Stimulated activated CD4-positive, alpha-beta T cell treated with anti-CD3 and anti-CD28 coated beads, Interleukin-15, amount 100 ng/mL, for 48 hours (primary cell): ENCODE results near the gene MAP4.
"Not testable (repeated sequence)": the region's sequence is repeated elsewhere in the genome, so short reads cannot be mapped to it uniquely, and the experiment has no call there.

Experiments
- DNase-seq, 2 donors: peaks; one replicate each; pipeline ENCODE4 v3.0.0-alpha.2; 2020; ENCODE audit warnings: low read depth in 2 of 2

The MAP4 gene

DNA sequence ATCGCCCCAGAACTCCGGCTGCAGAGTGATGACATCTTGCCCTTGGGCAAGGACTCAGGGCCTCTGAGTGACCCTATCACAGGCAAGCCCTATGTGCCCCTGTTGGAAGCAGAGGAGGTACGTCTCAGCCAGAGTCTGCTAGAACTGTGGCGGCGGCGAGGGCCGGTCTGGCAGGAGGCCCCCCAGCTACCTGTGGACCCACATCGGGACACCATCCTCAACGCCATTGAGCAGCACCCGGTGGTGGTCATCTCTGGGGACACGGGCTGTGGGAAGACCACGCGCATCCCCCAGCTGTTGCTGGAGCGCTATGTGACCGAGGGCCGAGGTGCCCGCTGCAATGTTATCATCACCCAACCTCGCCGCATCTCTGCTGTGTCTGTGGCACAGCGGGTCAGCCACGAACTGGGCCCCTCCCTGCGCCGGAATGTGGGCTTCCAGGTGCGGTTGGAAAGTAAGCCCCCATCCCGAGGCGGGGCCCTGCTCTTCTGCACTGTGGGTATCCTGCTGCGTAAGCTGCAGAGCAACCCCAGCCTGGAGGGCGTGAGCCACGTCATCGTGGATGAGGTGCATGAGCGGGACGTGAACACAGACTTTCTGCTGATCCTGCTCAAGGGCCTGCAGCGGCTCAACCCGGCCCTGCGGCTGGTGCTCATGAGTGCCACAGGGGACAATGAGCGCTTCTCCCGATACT is 169.9 kb downstream of the MAP4 start:
- DNase-seq = no peak

DNA sequence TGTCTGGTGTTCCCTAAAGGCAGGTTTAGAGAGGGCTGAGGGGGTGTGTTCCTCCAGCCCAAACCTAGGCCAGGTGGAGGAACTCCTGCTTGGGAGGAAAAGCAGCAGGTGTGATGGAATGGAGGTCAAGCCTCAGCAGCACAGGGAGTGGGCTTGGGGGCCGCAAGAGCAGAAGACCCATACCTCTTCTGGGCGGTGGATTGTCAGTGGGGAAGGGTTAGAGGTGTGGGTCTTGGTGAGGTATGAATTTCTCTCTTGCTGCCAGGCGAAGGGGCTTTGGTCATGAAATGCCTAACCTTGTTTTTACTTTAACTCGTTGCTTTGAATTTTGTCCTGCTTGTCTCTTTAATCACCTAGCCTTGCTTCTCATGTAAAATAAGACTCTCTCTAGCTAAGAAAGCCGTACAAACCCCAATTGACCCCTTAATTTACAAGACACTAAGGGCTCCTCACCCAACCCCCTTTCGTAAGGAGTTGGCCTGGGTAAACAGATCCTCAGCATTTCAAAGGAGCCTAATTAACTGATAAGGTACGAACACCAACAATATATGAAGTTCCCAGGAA is 174.3 kb downstream of the MAP4 start:
- no peak for DNase-seq

DNA sequence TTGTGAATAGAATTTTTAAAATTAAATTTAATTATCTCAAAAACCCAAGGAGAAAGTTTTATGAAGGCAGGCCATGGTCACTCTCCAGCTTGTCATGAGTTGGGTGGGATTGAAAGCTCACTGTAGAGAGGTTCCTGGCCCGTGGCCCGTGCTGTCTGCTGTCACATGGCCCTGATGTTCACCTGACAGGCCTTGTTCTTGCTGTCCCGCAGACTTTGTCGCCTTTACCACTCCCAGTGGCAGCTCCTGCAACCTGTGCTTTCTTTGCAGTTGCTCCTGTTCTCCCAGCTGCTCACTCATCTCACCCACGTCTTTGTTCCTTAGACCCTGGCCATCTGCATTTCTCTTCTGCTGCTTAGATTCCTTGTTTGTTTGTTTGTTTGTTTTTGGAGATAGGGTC is 177.7 kb downstream of the MAP4 start:
- no peak for DNase-seq

DNA sequence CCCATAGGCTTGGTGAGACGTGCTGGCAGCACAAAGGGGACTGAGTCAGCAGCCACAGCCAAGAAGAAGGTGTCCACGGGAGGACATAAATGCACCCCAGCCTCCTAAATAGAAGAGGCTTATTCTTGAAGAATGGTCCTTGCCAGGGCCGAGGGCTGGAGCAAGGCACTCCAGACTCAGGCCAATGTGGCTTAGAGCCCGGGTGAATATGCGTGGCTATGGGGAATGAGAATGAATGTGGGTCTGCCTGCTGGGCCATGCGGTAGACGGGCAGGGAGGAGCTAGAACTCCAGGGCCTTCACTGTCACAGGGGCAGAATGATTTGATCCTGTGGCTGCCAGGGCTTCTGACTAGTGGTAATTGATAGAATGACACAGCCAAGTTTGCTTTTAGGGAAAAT is 179.2 kb downstream of the MAP4 start:
- DNase-seq = no peak

DNA sequence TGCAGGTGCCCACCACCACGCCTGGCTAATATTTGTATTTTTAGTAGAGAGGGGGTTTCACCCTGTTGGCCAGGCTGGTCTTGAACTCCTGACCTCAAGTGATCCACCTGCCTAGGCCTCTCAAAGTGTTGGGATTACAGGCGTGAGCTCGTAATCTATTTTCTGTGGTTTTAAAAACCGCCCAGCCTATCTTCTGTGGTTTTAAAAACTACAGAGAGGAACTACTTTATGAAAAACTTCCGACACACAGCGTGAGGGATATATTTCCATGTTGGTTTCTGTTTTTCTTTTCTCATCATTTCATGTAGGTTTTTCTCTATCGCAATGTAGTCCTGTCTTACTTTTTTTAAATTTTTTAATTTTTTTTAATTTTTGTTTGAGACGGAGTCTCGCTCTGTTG is 186.7 kb downstream of the MAP4 start:
- DNase-seq = not testable (repeated sequence)

DNA sequence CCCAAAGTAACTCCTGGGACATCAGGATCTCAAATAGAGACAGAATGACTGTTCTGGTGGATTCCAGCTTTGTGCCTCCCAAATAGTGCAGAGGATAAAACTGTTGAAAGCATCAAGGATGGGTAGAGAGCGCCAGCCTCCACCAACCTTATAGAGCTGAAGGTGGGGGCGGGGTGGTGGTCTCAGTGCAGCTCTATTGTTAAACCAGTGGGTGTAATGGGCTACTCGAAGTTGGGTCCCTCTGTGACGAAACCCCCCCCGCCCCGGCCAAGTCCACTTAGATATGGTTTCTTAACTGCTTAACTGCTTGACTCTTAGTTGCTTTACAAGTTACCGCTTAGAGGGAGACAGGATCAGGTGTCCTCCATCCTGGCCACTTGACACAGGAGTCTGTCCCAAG is 190.6 kb downstream of the MAP4 start:
- no peak for DNase-seq

DNA sequence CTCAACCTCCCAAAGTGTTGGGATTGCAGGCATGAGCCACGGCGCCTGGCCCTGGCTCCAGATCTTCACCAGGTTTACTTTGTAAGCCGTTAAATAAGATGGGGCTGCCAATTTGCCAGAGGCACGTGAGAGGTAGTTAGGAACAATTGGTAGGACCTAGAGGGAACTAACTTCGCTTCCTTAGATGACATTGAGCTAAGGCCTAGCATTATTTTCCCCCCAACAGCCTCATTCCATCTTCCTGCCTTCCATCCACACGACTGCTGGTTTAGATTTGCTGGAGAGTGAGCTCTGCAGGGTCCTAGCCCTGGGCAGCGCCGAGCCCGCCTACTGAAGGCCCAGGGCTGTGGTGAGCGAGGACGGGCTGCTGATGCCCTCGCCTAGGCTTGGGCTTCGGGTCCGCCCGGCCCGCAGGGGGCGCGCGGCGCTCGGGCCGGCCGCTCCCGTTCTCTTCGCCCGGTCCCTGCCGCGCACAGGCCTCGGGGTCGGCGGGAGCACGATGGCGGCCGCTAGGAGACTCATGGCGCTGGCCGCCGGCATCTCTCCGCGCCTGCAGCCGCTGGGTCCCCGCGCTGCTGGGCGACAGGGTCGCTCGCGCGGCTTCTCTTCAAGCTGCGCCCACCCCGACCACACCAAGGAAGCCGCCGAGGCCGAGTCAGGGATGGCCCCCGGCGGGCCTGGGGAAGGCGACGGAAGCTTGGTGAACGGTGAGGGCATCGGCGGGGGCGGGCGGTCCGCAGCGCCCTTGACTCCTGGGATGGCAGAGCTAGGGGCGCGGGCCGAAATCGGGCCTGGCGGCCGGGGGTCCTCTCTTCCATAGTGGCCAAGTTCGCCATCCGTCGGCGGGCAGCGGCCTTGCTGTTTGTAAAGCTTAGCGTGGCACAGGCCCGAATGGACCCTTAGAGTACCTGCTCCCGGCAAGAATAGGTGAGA is 191.4 kb downstream of the MAP4 start:
- DNase-seq = peak; percentile 58 to 75

DNA sequence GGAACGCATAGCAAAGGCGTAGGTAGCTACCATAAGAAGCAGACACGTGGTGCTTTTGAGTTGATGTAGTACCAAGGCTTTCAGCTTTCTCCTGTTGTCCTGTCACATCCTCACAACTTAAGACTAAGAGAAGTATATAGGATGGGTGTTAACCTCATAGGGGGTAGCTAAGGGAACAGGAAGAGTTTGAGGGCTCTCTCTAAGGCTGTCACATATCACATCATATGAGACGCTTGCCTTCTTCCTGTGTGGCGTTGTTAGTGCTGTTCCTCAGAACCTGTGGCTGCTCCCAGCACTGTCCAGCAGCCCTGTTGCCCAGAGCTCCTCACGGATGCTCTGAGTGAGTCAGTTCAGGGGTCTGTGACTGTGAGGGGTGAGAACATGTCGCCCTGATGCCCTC is 198.6 kb downstream of the MAP4 start:
- no peak for DNase-seq

DNA sequence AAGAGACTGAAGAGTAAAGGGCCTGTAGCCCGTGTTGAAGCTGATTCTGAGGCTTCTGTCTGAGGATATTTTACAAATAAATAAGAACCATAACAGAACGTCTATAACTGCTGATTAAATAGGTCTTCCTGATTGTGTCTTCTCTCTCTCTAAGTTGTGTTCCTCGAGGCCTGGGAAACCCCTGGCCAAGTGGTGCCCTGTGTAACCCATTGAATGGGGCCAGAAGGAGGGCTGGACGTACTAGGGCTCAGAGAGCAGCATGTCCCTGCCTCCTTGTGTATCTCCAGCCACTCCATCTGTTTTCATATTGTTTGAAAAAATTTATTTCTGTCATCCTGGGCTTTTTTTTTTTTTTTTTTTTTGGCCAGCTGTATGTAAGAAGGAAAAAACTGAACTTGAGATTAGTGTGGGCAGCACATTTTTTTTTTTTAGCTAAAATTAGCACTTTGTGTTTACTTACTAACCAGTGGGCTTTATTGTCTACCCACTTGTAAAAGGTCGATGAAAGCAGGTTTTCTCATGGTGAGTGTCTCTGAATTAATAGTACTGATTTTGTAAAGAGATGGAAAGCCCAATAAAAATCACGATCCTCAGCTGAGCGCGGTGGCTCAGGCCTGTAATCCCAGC is 202.6 kb downstream of the MAP4 start:
- no peak for DNase-seq

DNA sequence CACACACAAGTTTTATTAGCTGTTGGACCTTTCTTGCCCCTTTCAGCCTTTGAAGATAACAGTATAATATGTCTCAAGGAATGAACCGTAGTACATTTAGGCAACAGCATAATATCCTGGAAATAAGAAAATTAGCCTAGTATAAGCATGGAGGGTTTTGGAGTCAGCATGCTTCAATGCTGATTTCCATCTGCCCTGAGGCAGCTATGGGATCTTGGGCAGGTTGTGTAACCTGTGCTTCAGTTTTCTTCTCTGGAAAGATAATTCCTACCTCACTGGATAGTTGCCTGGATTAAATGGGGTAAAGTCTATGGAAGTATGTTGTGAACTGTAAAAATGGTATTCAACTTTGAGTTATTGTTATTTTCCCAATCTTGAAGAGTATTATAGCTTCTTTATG is 211.6 kb downstream of the MAP4 start:
- no peak for DNase-seq

DNA sequence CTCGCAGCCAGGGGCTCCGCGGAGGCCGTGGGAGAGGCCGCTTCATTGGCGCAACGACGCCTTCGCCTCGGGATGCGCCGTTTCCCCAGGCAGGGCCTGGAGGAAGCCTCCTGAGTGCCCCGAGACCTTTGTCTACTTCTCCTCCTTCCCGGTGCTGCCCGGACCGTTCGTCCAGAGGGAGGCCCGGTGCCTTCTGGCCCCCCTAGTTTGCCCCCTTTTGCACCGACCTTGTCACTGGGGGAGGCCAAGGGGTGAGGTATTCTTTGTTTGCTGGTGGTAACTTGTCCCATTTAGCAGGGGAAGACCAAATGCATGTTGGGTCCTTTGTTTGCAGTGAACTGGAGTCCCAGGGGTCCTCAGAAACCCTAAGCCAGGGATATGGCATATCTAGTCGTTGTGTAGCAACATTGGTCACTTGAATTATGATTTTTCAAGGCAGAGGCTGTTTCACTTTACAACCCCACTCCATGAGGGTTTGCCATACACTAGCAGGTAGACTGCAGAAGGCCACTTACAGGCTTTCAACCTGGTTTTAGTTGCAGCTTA is 212.7 kb downstream of the MAP4 start:
- DNase-seq = no peak

DNA sequence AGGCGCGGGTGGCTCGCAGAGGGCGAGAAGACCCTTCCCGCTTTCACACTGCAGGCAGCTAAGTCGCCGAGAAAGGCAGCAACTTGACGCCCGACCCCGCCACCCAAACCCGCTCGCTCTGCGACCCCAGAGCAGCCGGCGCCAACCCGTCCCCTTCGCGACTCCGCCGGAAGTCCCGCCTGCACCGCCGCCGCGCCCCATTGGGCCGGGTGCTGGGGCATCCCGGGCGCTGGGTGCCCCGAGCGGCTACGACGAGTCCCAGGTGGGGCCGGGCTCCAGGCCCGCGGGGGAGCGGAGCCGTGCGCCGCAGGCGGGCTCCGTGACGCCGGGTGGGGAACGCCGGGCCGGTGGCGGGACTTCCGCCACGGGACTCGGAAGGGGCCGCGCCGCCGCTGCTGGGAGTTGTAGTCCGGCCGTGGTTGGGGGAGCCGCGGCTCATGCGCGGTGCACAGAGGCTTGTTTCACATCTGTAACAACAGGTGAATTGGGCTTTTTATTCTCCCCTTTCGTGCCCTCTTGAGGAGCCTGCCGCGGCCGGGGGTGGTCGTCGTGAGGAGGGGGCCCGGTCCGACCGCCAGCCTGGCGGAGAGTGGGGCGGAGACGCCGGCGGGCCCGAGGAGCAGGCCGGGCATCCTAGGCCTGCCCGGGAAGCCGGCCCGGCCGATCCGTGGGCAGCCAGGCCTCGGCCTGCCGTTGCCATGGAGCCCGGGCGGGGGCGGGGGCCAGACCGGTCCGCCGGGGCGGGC is 213.3 kb downstream of the MAP4 start, which contains the start of gene DHX30:
DHX30 (plus strand) TSS at position 405 of the 746 bp plus-strand sequence. CDS start 7,546 bp downstream, outside the sequence.
- peak; percentile 72 to 79 for DNase-seq
